ENCODE measurements around the gene DONSON. TPM values are rescaled to one million over a fixed set of nuclear protein-coding genes. Genes with fewer than 3 reads are reported as not detected.

DONSON gene
- total RNA-seq, 2 experiments from 2014 or later: 36.8 to 41.5 TPM

GRCh38 chr21:33568448-33568847, 20.0 kb downstream of the DONSON start:
- CTCF ChIA-PET: interaction anchor here (1.8 kb wide), 1 partner anchor 37 kb away, joined by 5 read pairs; no protein-coding TSS in a partner anchor
- Mint-ChIP-seq H3K27me3 (no peaks in the 10 kb centered on the region), H3K9me3 (no peaks in the 10 kb centered on the region), H3K36me3 (ENCODE audit: low read depth) (peaks cover 36% of the 10 kb centered on the region), H3K4me3 (no peak overlapping the region), H3K4me1 (ENCODE audit: low read depth) (peaks cover 27% of the 10 kb centered on the region), H3K27ac (peak overlapping the region; percentile 69)
- POLR2A ChIA-PET: interaction anchor here (0.6 to 2.4 kb wide), 3 partner anchors 13 to 229 kb away, joined by 3 to 5 read pairs (median 4); no protein-coding TSS in a partner anchor
- ATAC-seq (no peak), DNase-seq (no peak)
- intact Hi-C loops (cut with micrococcal nuclease): no loop called here
- no peak for TF ChIP-seq CTCF (IDR thresholded peaks at IDR 0.05)

GRCh38 chr21:33567914-33568313, 20.6 kb downstream of the DONSON start:
- H3K27ac Mint-ChIP-seq: peak overlapping the region; percentile 69
- H3K4me3 Mint-ChIP-seq: no peak overlapping the region
- intact Hi-C loops (cut with micrococcal nuclease): no loop called here
- no peaks in the 10 kb centered on the region for H3K27me3 Mint-ChIP-seq
- H3K9me3 Mint-ChIP-seq: no peaks in the 10 kb centered on the region
- CTCF ChIA-PET: interaction anchor here (1.8 kb wide), 1 partner anchor 38 kb away, joined by 5 read pairs; no protein-coding TSS in a partner anchor
- ATAC-seq (no peak), DNase-seq (no peak)
- peaks cover 30% of the 10 kb centered on the region for H3K4me1 Mint-ChIP-seq (ENCODE audit: low read depth)
- no peak for TF ChIP-seq CTCF (IDR thresholded peaks at IDR 0.05)
- POLR2A ChIA-PET: interaction anchor here (0.9 to 2.4 kb wide), 3 partner anchors 11 to 20 kb away, joined by 4 to 5 read pairs (median 5); no protein-coding TSS in a partner anchor
- H3K36me3 Mint-ChIP-seq (ENCODE audit: low read depth): peaks cover 38% of the 10 kb centered on the region

GRCh38 chr21:33566514-33566913, 22.0 kb downstream of the DONSON start:
- Mint-ChIP-seq H3K4me3 (no peak overlapping the region), H3K27me3 (no peaks in the 10 kb centered on the region), H3K27ac (no peak overlapping the region), H3K9me3 (no peaks in the 10 kb centered on the region), H3K36me3 (ENCODE audit: low read depth) (peaks cover 32% of the 10 kb centered on the region), H3K4me1 (ENCODE audit: low read depth) (peaks cover 32% of the 10 kb centered on the region)
- POLR2A ChIA-PET: interaction anchor here (1.2 to 2.4 kb wide), 4 partner anchors 11 to 21 kb away, joined by 3 to 6 read pairs (median 4); no protein-coding TSS in a partner anchor
- CTCF ChIA-PET: interaction anchor here (0.8 to 1.8 kb wide), 3 partner anchors 13 to 39 kb away, joined by 3 to 8 read pairs (median 5); no protein-coding TSS in a partner anchor
- TF ChIP-seq CTCF (IDR thresholded peaks at IDR 0.05): no peak
- ATAC-seq (no peak), DNase-seq (no peak)
- intact Hi-C loops (cut with micrococcal nuclease): no loop called here

- H3K4me1 Mint-ChIP-seq (ENCODE audit: low read depth): peaks cover 38% of the 10 kb centered on the region
- DNase-seq (no peak), ATAC-seq (no peak)
- TF ChIP-seq CTCF (IDR thresholded peaks at IDR 0.05): no peak
- peaks cover 52% of the 10 kb centered on the region for H3K36me3 Mint-ChIP-seq (ENCODE audit: low read depth)
- ChIA-PET CTCF (interaction anchor here (1.8 to 3.3 kb wide), 2 partner anchors 8 to 43 kb away, joined by 6 to 12 read pairs; no protein-coding TSS in a partner anchor), POLR2A (interaction anchor here (1.0 to 2.3 kb wide), 2 partner anchors 13 to 26 kb away, joined by 3 to 8 read pairs; partner anchors contain the start of gene DONSON)
- H3K4me3 Mint-ChIP-seq: no peak overlapping the region
- intact Hi-C loops (cut with micrococcal nuclease): no loop called here
- H3K27me3 Mint-ChIP-seq: no peaks in the 10 kb centered on the region
- no peaks in the 10 kb centered on the region for H3K9me3 Mint-ChIP-seq
- peak overlapping the region; percentile 58 for H3K27ac Mint-ChIP-seq
Measured at GRCh38 chr21:33562389-33562788, 26.1 kb downstream of the DONSON start.

GRCh38 chr21:33561373-33561772, 27.1 kb downstream of the DONSON start:
- Mint-ChIP-seq H3K27ac (peak overlapping the region; percentile 67), H3K9me3 (no peaks in the 10 kb centered on the region), H3K4me1 (ENCODE audit: low read depth) (peaks cover 42% of the 10 kb centered on the region), H3K4me3 (no peak overlapping the region), H3K36me3 (ENCODE audit: low read depth) (peaks cover 63% of the 10 kb centered on the region), H3K27me3 (no peaks in the 10 kb centered on the region)
- ChIA-PET CTCF (interaction anchor here (1.2 to 1.4 kb wide), 2 partner anchors 21 to 24 kb away, joined by 3 to 4 read pairs; no protein-coding TSS in a partner anchor), POLR2A (interaction anchor here (0.6 to 1.2 kb wide), 3 partner anchors 9 to 187 kb away, joined by 3 to 4 read pairs (median 3); no protein-coding TSS in a partner anchor)
- ATAC-seq (no peak), DNase-seq (no peak)
- no peak for TF ChIP-seq CTCF (IDR thresholded peaks at IDR 0.05)
- intact Hi-C loops (cut with micrococcal nuclease): no loop called here
